ENCODE data around the gene SORCS2.

The SORCS2 gene

GRCh38 chr4:7530082-7530481, 337.7 kb downstream of the SORCS2 start:
- Histone ChIP-seq H2AFZ (ENCODE audit: insufficient read depth, low read length, poor library complexity) (no peak overlapping the region), H3K36me3 (ENCODE audit: control insufficient read depth in 1 of 2, insufficient read depth in 2 of 2, low read length in 2 of 2) (no peaks in the 10 kb centered on the region), H3K18ac (ENCODE audit: low read length) (no peak overlapping the region), H3K4me3 (ENCODE audit: low read depth, low read length) (no peak overlapping the region), H3K4ac (ENCODE audit: low read depth, low read length) (no peak overlapping the region), H3K27ac (ENCODE audit: low read depth, low read length) (no peak overlapping the region), H3K4me1 (ENCODE audit: control insufficient read depth in 1 of 2, insufficient read depth in 2 of 2, low read length in 2 of 2) (no peaks in the 10 kb centered on the region), H4K8ac (ENCODE audit: low read depth, low read length) (no peak overlapping the region), H3K23ac (ENCODE audit: low read length) (no peak overlapping the region), H3K4me2 (ENCODE audit: low read length) (no peak overlapping the region), H3K9ac (ENCODE audit: low read length) (no peak overlapping the region), H4K12ac (ENCODE audit: low read depth, low read length) (no peak overlapping the region), H3K14ac (ENCODE audit: low read length) (no peak overlapping the region), H3K79me2 (ENCODE audit: control insufficient read depth, insufficient read depth, low read length, poor library complexity) (no peaks in the 10 kb centered on the region), H3K79me1 (ENCODE audit: low read length) (no peaks in the 10 kb centered on the region), H2BK5ac (ENCODE audit: low read depth, low read length, poor library complexity) (no peak overlapping the region), H2BK12ac (ENCODE audit: low read length) (no peak overlapping the region), H2BK120ac (ENCODE audit: insufficient read depth, low read length, poor library complexity) (no peak overlapping the region), H3K9me3 (ENCODE audit: insufficient read depth, low read depth, low read length) (peaks cover 4% of the 10 kb centered on the region), H3K27me3 (ENCODE audit: insufficient read depth, low read length) (no peaks in the 10 kb centered on the region), H2AK5ac (ENCODE audit: low read length) (no peak overlapping the region), H4K91ac (ENCODE audit: low read depth, low read length) (no peak overlapping the region)
- no CpG with 5 or more reads among the region's 7 CpGs for WGBS (ENCODE audit: extremely low coverage, insufficient coverage, insufficient read length)
- DNase-seq, result no peak

DNA sequence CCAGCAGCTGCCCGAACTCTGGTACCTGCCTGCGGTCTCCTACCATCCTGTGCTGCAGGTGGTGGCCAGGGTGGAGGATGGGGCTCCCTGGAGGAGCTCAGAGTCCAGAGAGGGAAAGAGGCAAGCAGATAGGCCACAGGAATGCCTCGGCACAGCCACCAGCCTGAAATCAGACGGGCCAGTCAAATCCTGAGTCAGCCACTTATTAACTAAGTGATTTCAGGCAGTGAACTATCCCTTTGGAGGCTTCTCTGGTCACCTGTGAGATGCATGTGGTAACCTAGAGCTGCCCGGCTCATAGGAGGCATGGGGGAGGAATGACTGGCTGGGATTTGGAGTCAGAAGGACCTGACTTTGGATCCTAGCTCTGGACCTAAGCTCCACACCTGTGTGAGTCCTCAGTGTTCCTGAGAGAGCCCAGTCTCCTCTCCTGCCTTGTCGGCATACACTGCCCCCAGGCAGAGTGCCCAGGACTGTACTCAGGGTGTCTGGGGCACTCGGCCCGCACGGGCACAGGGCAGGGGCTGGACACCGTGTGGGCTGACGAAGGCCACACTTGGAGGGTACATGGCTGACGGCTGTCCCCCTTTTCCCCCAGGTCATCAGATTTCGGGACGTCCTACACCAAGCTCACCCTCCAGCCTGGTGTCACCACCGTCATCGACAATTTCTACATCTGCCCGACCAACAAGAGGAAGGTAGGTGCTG, 338.7 kb downstream of the SORCS2 start:
- Histone ChIP-seq H2AK5ac (ENCODE audit: low read length) (no peak overlapping the region), H3K18ac (ENCODE audit: low read length) (no peak overlapping the region), H4K12ac (ENCODE audit: low read depth, low read length) (no peak overlapping the region), H4K91ac (ENCODE audit: low read depth, low read length) (no peak overlapping the region), H4K8ac (ENCODE audit: low read depth, low read length) (no peak overlapping the region), H3K9me3 (ENCODE audit: insufficient read depth, low read depth, low read length) (peaks cover 4% of the 10 kb centered on the region), H3K27me3 (ENCODE audit: insufficient read depth, low read length) (no peaks in the 10 kb centered on the region), H2BK120ac (ENCODE audit: insufficient read depth, low read length, poor library complexity) (no peak overlapping the region), H3K4me3 (ENCODE audit: low read depth, low read length) (no peak overlapping the region), H3K36me3 (ENCODE audit: control insufficient read depth in 1 of 2, insufficient read depth in 2 of 2, low read length in 2 of 2) (no peaks in the 10 kb centered on the region), H3K14ac (ENCODE audit: low read length) (no peak overlapping the region), H3K27ac (ENCODE audit: low read depth, low read length) (no peak overlapping the region), H3K4me2 (ENCODE audit: low read length) (no peak overlapping the region), H3K23ac (ENCODE audit: low read length) (no peak overlapping the region), H2BK5ac (ENCODE audit: low read depth, low read length, poor library complexity) (no peak overlapping the region), H3K4ac (ENCODE audit: low read depth, low read length) (no peak overlapping the region), H2BK12ac (ENCODE audit: low read length) (no peak overlapping the region), H3K9ac (ENCODE audit: low read length) (no peak overlapping the region), H3K79me2 (ENCODE audit: control insufficient read depth, insufficient read depth, low read length, poor library complexity) (no peaks in the 10 kb centered on the region), H2AFZ (ENCODE audit: insufficient read depth, low read length, poor library complexity) (no peak overlapping the region), H3K79me1 (ENCODE audit: low read length) (no peaks in the 10 kb centered on the region), H3K4me1 (ENCODE audit: control insufficient read depth in 1 of 2, insufficient read depth in 2 of 2, low read length in 2 of 2) (no peaks in the 10 kb centered on the region)
- no CpG with 5 or more reads among the region's 17 CpGs for WGBS (ENCODE audit: extremely low coverage, insufficient coverage, insufficient read length)
- no peak for DNase-seq

DNA sequence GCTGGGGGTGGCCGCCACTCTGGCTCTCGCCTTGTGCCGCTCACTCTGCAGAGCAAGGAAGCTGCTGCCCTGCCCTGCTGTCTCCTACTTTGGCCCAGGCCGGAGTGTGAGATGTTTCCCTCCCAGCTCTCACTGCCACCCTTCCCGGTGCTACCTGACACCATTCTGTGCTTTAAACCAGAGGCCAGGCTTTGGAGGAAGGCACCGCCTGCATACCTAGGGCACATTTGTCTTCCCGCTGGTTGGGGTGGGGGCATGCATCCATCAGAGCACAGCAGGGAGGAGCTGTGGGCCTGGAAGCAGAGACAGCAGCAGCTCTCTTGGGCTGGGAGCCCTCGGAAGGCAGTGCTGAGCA, 339.3 kb downstream of the SORCS2 start:
- Histone ChIP-seq H3K14ac (ENCODE audit: low read length) (no peak overlapping the region), H3K79me2 (ENCODE audit: control insufficient read depth, insufficient read depth, low read length, poor library complexity) (no peaks in the 10 kb centered on the region), H3K36me3 (ENCODE audit: control insufficient read depth in 1 of 2, insufficient read depth in 2 of 2, low read length in 2 of 2) (no peaks in the 10 kb centered on the region), H2AFZ (ENCODE audit: insufficient read depth, low read length, poor library complexity) (no peak overlapping the region), H3K27me3 (ENCODE audit: insufficient read depth, low read length) (no peaks in the 10 kb centered on the region), H2BK5ac (ENCODE audit: low read depth, low read length, poor library complexity) (no peak overlapping the region), H3K23ac (ENCODE audit: low read length) (no peak overlapping the region), H2BK120ac (ENCODE audit: insufficient read depth, low read length, poor library complexity) (no peak overlapping the region), H3K4me3 (ENCODE audit: low read depth, low read length) (no peak overlapping the region), H3K9me3 (ENCODE audit: insufficient read depth, low read depth, low read length) (peaks cover 4% of the 10 kb centered on the region), H3K27ac (ENCODE audit: low read depth, low read length) (no peak overlapping the region), H4K8ac (ENCODE audit: low read depth, low read length) (no peak overlapping the region), H2AK5ac (ENCODE audit: low read length) (no peak overlapping the region), H4K12ac (ENCODE audit: low read depth, low read length) (no peak overlapping the region), H3K4ac (ENCODE audit: low read depth, low read length) (no peak overlapping the region), H3K79me1 (ENCODE audit: low read length) (no peaks in the 10 kb centered on the region), H3K4me1 (ENCODE audit: control insufficient read depth in 1 of 2, insufficient read depth in 2 of 2, low read length in 2 of 2) (no peaks in the 10 kb centered on the region), H2BK12ac (ENCODE audit: low read length) (no peak overlapping the region), H3K4me2 (ENCODE audit: low read length) (no peak overlapping the region), H4K91ac (ENCODE audit: low read depth, low read length) (no peak overlapping the region), H3K9ac (ENCODE audit: low read length) (no peak overlapping the region), H3K18ac (ENCODE audit: low read length) (no peak overlapping the region)
- WGBS (ENCODE audit: extremely low coverage, insufficient coverage, insufficient read length), result no CpG with 5 or more reads among the region's 8 CpGs
- DNase-seq, result no peak

- Histone ChIP-seq H3K27ac (ENCODE audit: low read depth, low read length) (no peak overlapping the region), H3K4me3 (ENCODE audit: low read depth, low read length) (no peak overlapping the region), H3K79me2 (ENCODE audit: control insufficient read depth, insufficient read depth, low read length, poor library complexity) (no peaks in the 10 kb centered on the region), H3K4me2 (ENCODE audit: low read length) (no peak overlapping the region), H3K27me3 (ENCODE audit: insufficient read depth, low read length) (no peaks in the 10 kb centered on the region), H2BK120ac (ENCODE audit: insufficient read depth, low read length, poor library complexity) (no peak overlapping the region), H3K23ac (ENCODE audit: low read length) (no peak overlapping the region), H4K91ac (ENCODE audit: low read depth, low read length) (no peak overlapping the region), H4K12ac (ENCODE audit: low read depth, low read length) (no peak overlapping the region), H2AFZ (ENCODE audit: insufficient read depth, low read length, poor library complexity) (no peak overlapping the region), H2BK5ac (ENCODE audit: low read depth, low read length, poor library complexity) (no peak overlapping the region), H3K4ac (ENCODE audit: low read depth, low read length) (no peak overlapping the region), H4K8ac (ENCODE audit: low read depth, low read length) (no peak overlapping the region), H3K18ac (ENCODE audit: low read length) (no peak overlapping the region), H2BK12ac (ENCODE audit: low read length) (no peak overlapping the region), H3K9ac (ENCODE audit: low read length) (no peak overlapping the region), H2AK5ac (ENCODE audit: low read length) (no peak overlapping the region), H3K14ac (ENCODE audit: low read length) (no peak overlapping the region), H3K79me1 (ENCODE audit: low read length) (no peaks in the 10 kb centered on the region), H3K9me3 (ENCODE audit: insufficient read depth, low read depth, low read length) (peaks cover 4% of the 10 kb centered on the region), H3K4me1 (ENCODE audit: control insufficient read depth in 1 of 2, insufficient read depth in 2 of 2, low read length in 2 of 2) (no peaks in the 10 kb centered on the region), H3K36me3 (ENCODE audit: control insufficient read depth in 1 of 2, insufficient read depth in 2 of 2, low read length in 2 of 2) (no peaks in the 10 kb centered on the region)
- WGBS (ENCODE audit: extremely low coverage, insufficient coverage, insufficient read length), result no CpG with 5 or more reads among the region's 8 CpGs
- DNase-seq, result no peak
These were observed 339.7 kb downstream of the SORCS2 start for GRCh38 chr4:7532043-7532442.

Measured in trophoblast cell (in vitro differentiated cells and primary cell).